T-cell (primary cell): Measurements from ENCODE around the gene CBX1. TPM values are rescaled to one million over a fixed set of nuclear protein-coding genes. Genes with fewer than 3 reads are reported as not detected.

Experiments
- ATAC-seq, 4 experiments: fragments of 200-7000 bp in 3 of 4; fragments of 150-1000 bp in 1 of 4; cut with Tn5 transposase; replicated peaks in 1 of 4; 1 replicate in 3 of 4; 2 replicates in 1 of 4; pipeline ENCODE4 v1.10.0; 2021; ENCODE audit warnings: moderate library complexity in 3 of 4, mild to moderate bottlenecking in 2 of 4, moderate number of reproducible peaks in 1 of 4
- CTCF ChIA-PET, 2 donors: fragments of 300-600 bp; sonication (Branson Sonifier 250); formaldehyde crosslinking; loops; one replicate each; lab custom pipeline; 2022; ENCODE audit warnings: antibody characterized with exemption in 2 of 2; lab: Charles Lee
- POLR2A ChIA-PET, 2 donors: fragments of 300-600 bp; sonication (Branson Sonifier 250); formaldehyde crosslinking; loops; one replicate each; lab custom pipeline; 2022; ENCODE audit warnings: antibody characterized with exemption in 2 of 2; lab: Charles Lee
- DNase-seq, 35 experiments: peaks; one replicate each; pipeline versions ENCODE4 v3.0.0 to v3.0.0-alpha.2; 2013 to 2023
- H3K27ac ChIP-seq: one replicate; pipeline ENCODE4 v1.5.1; 2013; ENCODE audit warnings: low read length
- H3K27me3 ChIP-seq, 2 experiments: replicated peaks in 1 of 2; 1 replicate in 1 of 2; 2 replicates in 1 of 2; pipeline versions ENCODE4 v1.6.1 to v1.7.0; 2013; ENCODE audit warnings: low read length in 1 of 2, mixed read lengths in 1 of 2; ENCODE audit not compliant: control insufficient read depth in 2 of 2, insufficient read depth in 2 of 2; ENCODE audit errors: extremely low read depth in 1 of 2
- H3K36me3 ChIP-seq, 2 donors: 1 replicate in 1 of 2; 2 replicates in 1 of 2; pipeline versions ENCODE4 v1.6.1 to v1.7.0; 2013; ENCODE audit warnings: low read length in 1 of 2; ENCODE audit not compliant: control insufficient read depth in 2 of 2, insufficient read depth in 1 of 2; ENCODE audit errors: extremely low read depth in 1 of 2
- H3K4me1 ChIP-seq, 2 experiments: 1 replicate in 1 of 2; 2 replicates in 1 of 2; pipeline versions ENCODE4 v1.6.1 to v1.7.0; 2013; ENCODE audit warnings: low read length in 2 of 2, mixed read lengths in 1 of 2; ENCODE audit not compliant: insufficient read depth in 2 of 2, control insufficient read depth in 1 of 2; ENCODE audit errors: extremely low read depth in 1 of 2
- H3K4me3 ChIP-seq, 2 donors: 1 replicate in 1 of 2; 2 replicates in 1 of 2; pipeline versions ENCODE4 v1.5.1 to v1.7.0; 2013; ENCODE audit warnings: mild to moderate bottlenecking in 2 of 2, low read length in 1 of 2, moderate library complexity in 1 of 2; ENCODE audit not compliant: control insufficient read depth in 1 of 2; ENCODE audit errors: extremely low read depth in 1 of 2
- H3K9me3 ChIP-seq: 2 replicates; pipeline ENCODE4 v1.7.0; 2013
- H3K27ac Mint-ChIP-seq, 2 donors: one replicate each; pipeline ENCODE4 v1.8.0; 2020 to 2021; ENCODE audit warnings: mild to moderate bottlenecking in 2 of 2, mixed read lengths in 2 of 2
- H3K27me3 Mint-ChIP-seq, 2 donors: one replicate each; pipeline ENCODE4 v1.8.0; 2021 to 2022; ENCODE audit warnings: mixed read lengths in 2 of 2
- H3K36me3 Mint-ChIP-seq: one replicate; pipeline ENCODE4 v1.8.0; 2021; ENCODE audit warnings: mixed read lengths
- H3K4me1 Mint-ChIP-seq, 3 donors: one replicate each; pipeline ENCODE4 v1.8.0; 2020 to 2022; ENCODE audit warnings: mixed read lengths in 3 of 3, mild to moderate bottlenecking in 1 of 3
- H3K4me3 Mint-ChIP-seq, 3 donors: one replicate each; pipeline ENCODE4 v1.8.0; 2020 to 2022; ENCODE audit warnings: mild to moderate bottlenecking in 3 of 3, mixed read lengths in 3 of 3, moderate library complexity in 3 of 3
- H3K9me3 Mint-ChIP-seq, 3 donors: one replicate each; pipeline ENCODE4 v1.8.0; 2020 to 2022; ENCODE audit warnings: mixed read lengths in 3 of 3
- WGBS: methylation state at CpG from one replicate; pipeline ENCODE4 v1.1.5; 2013; ENCODE audit warnings: missing lambda C conversion rate; ENCODE audit not compliant: insufficient coverage; 5-methylcytosine and 5-hydroxymethylcytosine counted together
- total RNA-seq, 35 experiments: library from RNA in 6 of 35; stranded (reverse) in 6 of 35; fragments of 120-200 nt in 1 of 35; gene quantifications; one replicate each; pipeline versions ENCODE4 v1.2.1 to v1.2.4 and lab custom pipeline; 2013 to 2026

Gene CBX1
- total RNA-seq, 5 donors from 2014 or later (not counting 1 experiment from before 2014, with no cell fraction given) = 19.6 to 32.4 (median 30.7) TPM

GRCh38 chr17:48132385-48132784 is 31.1 kb upstream of the CBX1 start:
- Histone ChIP-seq H3K36me3 (peaks cover 0 to 32% of the 10 kb centered on the region in 2 donors), H3K9me3 (no peaks in the 10 kb centered on the region), H3K27ac (no peak overlapping the region), H3K4me1 (no peaks in the 10 kb centered on the region), H3K27me3 (no peaks in the 10 kb centered on the region), H3K4me3 (no peak overlapping the region)
- H3K36me3 Mint-ChIP-seq = peaks cover 13% of the 10 kb centered on the region
- ATAC-seq (no peak), DNase-seq (no peak)
- ChIA-PET CTCF (interaction anchor here (0.6 to 1.7 kb wide), 5 partner anchors 12 to 1980 kb away, joined by 3 to 5 read pairs (median 4); no protein-coding TSS in a partner anchor), POLR2A (interaction anchor here in 1 of 2 donors (0.7 kb wide), 2 partner anchors 16 to 167 kb away, joined by 5 read pairs; no protein-coding TSS in a partner anchor)
- no peaks in the 10 kb centered on the region for H3K27me3 Mint-ChIP-seq
- WGBS = 98% methylated on average over 4 of the region's 5 CpGs
- H3K4me3 Mint-ChIP-seq = no peak overlapping the region
- H3K9me3 Mint-ChIP-seq = no peaks in the 10 kb centered on the region
- no peak overlapping the region for H3K27ac Mint-ChIP-seq
- peaks cover 0 to 3% (median 0%) of the 10 kb centered on the region in 3 donors for H3K4me1 Mint-ChIP-seq

DNA sequence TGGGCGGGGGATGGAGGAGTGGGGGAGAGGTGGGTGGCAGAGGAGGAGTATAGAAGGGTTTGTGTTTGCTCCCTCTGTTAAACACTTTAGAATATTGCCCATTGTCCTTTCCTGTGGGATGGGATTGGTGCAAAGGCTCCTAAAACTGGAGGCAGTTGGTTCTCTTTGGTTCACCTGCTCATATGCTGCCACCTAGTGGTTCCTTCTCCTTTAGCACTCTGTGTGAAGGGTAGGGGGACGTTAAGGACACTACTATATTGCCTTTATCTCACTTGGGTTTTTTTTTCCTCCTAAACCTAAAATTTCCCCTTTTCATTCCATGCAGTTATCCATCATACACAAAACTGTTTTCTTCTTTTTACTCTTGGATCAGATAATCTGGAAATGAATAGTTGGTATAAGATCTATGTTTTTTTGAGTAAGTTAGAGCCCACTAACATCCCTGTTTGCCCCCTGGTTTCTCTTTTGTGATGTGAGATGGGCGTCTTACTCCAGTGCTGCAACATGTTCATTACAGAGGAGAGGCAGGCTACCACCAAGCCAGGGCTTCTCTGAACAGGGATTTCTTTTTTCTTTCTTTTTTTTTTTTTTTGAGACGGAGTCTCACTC is 30.0 kb upstream of the CBX1 start:
- Histone ChIP-seq H3K27ac (no peak overlapping the region), H3K4me1 (no peaks in the 10 kb centered on the region), H3K9me3 (no peaks in the 10 kb centered on the region), H3K4me3 (no peak overlapping the region), H3K27me3 (no peaks in the 10 kb centered on the region), H3K36me3 (peaks cover 0 to 26% of the 10 kb centered on the region in 2 donors)
- ATAC-seq (peak; percentile 64 to 79 (median 74)), DNase-seq (peak in 28 of 35 experiments; percentile 9 to 81 (median 35))
- ChIA-PET POLR2A (interaction anchor here in 1 of 2 donors (0.7 kb wide), 3 partner anchors 17 to 1991 kb away, joined by 3 to 5 read pairs (median 5); no protein-coding TSS in a partner anchor), CTCF (interaction anchor here (0.6 to 0.7 kb wide), 6 partner anchors 51 to 1981 kb away, joined by 3 to 9 read pairs (median 4); no protein-coding TSS in a partner anchor)
- no CpG with 5 or more reads among the region's 4 CpGs for WGBS
- peaks cover 8% of the 10 kb centered on the region for H3K36me3 Mint-ChIP-seq
- H3K4me1 Mint-ChIP-seq = peaks cover 0 to 3% (median 0%) of the 10 kb centered on the region in 3 donors
- peak overlapping the region; percentile 34 to 49 for H3K27ac Mint-ChIP-seq
- H3K9me3 Mint-ChIP-seq = no peaks in the 10 kb centered on the region
- no peaks in the 10 kb centered on the region for H3K27me3 Mint-ChIP-seq
- H3K4me3 Mint-ChIP-seq = no peak overlapping the region

GRCh38 chr17:48129981-48130380 is 28.7 kb upstream of the CBX1 start:
- Histone ChIP-seq H3K4me1 (no peaks in the 10 kb centered on the region), H3K4me3 (no peak overlapping the region), H3K27ac (no peak overlapping the region), H3K27me3 (no peaks in the 10 kb centered on the region), H3K36me3 (peaks cover 0 to 29% of the 10 kb centered on the region in 2 donors), H3K9me3 (no peaks in the 10 kb centered on the region)
- H3K27ac Mint-ChIP-seq = no peak overlapping the region
- CTCF ChIA-PET = interaction anchor here (0.6 to 1.8 kb wide), 6 partner anchors 8 to 188 kb away, joined by 3 to 8 read pairs (median 4); no protein-coding TSS in a partner anchor
- peaks cover 0 to 3% (median 0%) of the 10 kb centered on the region in 3 donors for H3K4me1 Mint-ChIP-seq
- no peaks in the 10 kb centered on the region for H3K27me3 Mint-ChIP-seq
- H3K4me3 Mint-ChIP-seq = no peak overlapping the region
- no peaks in the 10 kb centered on the region for H3K9me3 Mint-ChIP-seq
- no peak for DNase-seq
- POLR2A ChIA-PET = interaction anchor here in 1 of 2 donors (0.7 kb wide), 1 partner anchor 105 kb away, joined by 3 read pairs; no protein-coding TSS in a partner anchor
- no CpG with 5 or more reads among the region's 5 CpGs for WGBS
- ATAC-seq = no peak
- H3K36me3 Mint-ChIP-seq = peaks cover 5% of the 10 kb centered on the region

- Histone ChIP-seq H3K36me3 (peaks cover 0 to 34% of the 10 kb centered on the region in 2 donors), H3K27ac (no peak overlapping the region), H3K4me3 (no peak overlapping the region), H3K9me3 (no peaks in the 10 kb centered on the region), H3K27me3 (no peaks in the 10 kb centered on the region), H3K4me1 (no peaks in the 10 kb centered on the region)
- no peak for DNase-seq
- Mint-ChIP-seq H3K36me3 (peaks cover 2% of the 10 kb centered on the region), H3K4me1 (peaks cover 0 to 3% (median 0%) of the 10 kb centered on the region in 3 donors), H3K9me3 (no peaks in the 10 kb centered on the region), H3K27ac (no peak overlapping the region), H3K27me3 (no peaks in the 10 kb centered on the region), H3K4me3 (no peak overlapping the region)
- ATAC-seq = no peak
- WGBS = no CpG with 5 or more reads among the region's 5 CpGs
- CTCF ChIA-PET = interaction anchor here in 1 of 2 donors (0.7 to 1.8 kb wide), 2 partner anchors 48 to 53 kb away, joined by 4 to 8 read pairs; no protein-coding TSS in a partner anchor
- POLR2A ChIA-PET = no interaction called here
These were observed 27.1 kb upstream of the CBX1 start for GRCh38 chr17:48128400-48128799.

GRCh38 chr17:48127371-48128051 is 26.2 kb upstream of the CBX1 start:
- no peak overlapping the region for H3K4me3 ChIP-seq
- POLR2A ChIA-PET = interaction anchor here in 1 of 2 donors (0.6 kb wide), 1 partner anchor 45 kb away, joined by 5 read pairs; no protein-coding TSS in a partner anchor
- H3K4me1 ChIP-seq = no peaks in the 10 kb centered on the region
- ATAC-seq (no peak), DNase-seq (no peak)
- H3K27ac ChIP-seq = no peak overlapping the region
- H3K9me3 ChIP-seq = no peaks in the 10 kb centered on the region
- H3K27me3 ChIP-seq = no peaks in the 10 kb centered on the region
- Mint-ChIP-seq H3K4me1 (peaks cover 0 to 3% (median 0%) of the 10 kb centered on the region in 3 donors), H3K27me3 (no peaks in the 10 kb centered on the region), H3K9me3 (no peaks in the 10 kb centered on the region), H3K27ac (peak overlapping the region in 1 of 2 donors; percentile 48), H3K4me3 (no peak overlapping the region), H3K36me3 (peaks cover 6% of the 10 kb centered on the region)
- CTCF ChIA-PET = no interaction called here
- WGBS = 89% methylated on average over 5 of the region's 9 CpGs
- H3K36me3 ChIP-seq = peaks cover 2 to 37% of the 10 kb centered on the region in 2 donors

- CTCF ChIA-PET = interaction anchor here in 1 of 2 donors (0.6 kb wide), 3 partner anchors 47 to 566 kb away, joined by 3 to 4 read pairs (median 3); no protein-coding TSS in a partner anchor
These were observed 25.2 kb upstream of the CBX1 start for GRCh38 chr17:48126532-48126850.

More at GRCh38 chr17:48126532-48126850, 25.2 kb upstream of the CBX1 start:
- Mint-ChIP-seq H3K36me3 (peaks cover 10% of the 10 kb centered on the region), H3K9me3 (no peaks in the 10 kb centered on the region), H3K27ac (no peak overlapping the region), H3K4me1 (peaks cover 0 to 3% (median 0%) of the 10 kb centered on the region in 3 donors), H3K27me3 (no peaks in the 10 kb centered on the region), H3K4me3 (no peak overlapping the region)
- DNase-seq = no peak
- H3K27ac ChIP-seq = no peak overlapping the region
- peaks cover 2 to 41% of the 10 kb centered on the region in 2 donors for H3K36me3 ChIP-seq
- H3K9me3 ChIP-seq = no peaks in the 10 kb centered on the region
- POLR2A ChIA-PET = no interaction called here
- no peaks in the 10 kb centered on the region for H3K4me1 ChIP-seq
- no peak for ATAC-seq
- WGBS = 98% methylated on average over 6 of the region's 7 CpGs
- H3K4me3 ChIP-seq = no peak overlapping the region
- H3K27me3 ChIP-seq = no peaks in the 10 kb centered on the region
